NCI-H2107 (cell line): ENCODE data around the gene NANS.
"Not testable (repeated sequence)": the region's sequence is repeated elsewhere in the genome, so short reads cannot be mapped to it uniquely, and the experiment has no call there.

Experiments used
- DNase-seq: peaks from one replicate; lab custom pipeline; 2025; lab: John Stamatoyannopoulos, UW

Gene NANS

DNA sequence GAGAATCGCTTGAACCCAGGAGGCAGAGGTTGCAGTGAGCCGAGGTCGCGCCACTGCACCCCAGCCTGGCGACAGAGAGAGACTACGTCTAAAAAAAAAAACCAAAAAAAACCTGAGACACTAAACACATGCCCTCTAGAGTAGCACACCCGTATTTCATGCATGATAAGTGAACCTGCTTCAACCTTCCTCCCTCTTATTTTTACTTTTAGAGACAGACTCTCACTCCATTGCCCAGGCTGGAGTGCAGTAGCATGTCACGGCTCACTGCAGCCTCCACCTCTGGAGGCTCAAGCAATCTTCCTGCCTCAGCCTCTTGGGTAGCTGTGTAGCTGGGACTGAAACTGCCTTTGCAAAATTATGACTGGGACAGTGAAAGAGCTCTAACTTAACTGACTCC is 17.6 kb upstream of the NANS start:
- no peak for DNase-seq

DNA sequence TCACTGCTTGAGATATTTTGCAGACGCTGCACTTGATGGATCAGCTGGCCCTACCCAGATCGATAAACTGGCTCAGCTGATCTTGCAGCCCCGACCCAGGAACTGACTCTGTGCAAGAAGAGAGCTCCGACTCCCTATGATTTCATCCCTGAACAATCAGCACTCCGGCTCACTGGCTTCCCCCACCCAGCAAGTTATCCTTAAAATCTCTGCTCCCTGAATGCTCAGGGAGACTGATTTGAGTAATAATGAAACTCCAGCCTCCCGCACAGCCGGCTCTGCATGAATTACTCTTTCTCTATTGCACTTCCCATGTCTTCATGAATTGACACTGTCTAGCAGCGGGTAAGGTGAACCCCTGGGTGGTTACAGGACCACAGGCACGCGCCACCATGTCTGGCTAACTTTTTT is 16.9 kb upstream of the NANS start:
- no peak for DNase-seq

DNA sequence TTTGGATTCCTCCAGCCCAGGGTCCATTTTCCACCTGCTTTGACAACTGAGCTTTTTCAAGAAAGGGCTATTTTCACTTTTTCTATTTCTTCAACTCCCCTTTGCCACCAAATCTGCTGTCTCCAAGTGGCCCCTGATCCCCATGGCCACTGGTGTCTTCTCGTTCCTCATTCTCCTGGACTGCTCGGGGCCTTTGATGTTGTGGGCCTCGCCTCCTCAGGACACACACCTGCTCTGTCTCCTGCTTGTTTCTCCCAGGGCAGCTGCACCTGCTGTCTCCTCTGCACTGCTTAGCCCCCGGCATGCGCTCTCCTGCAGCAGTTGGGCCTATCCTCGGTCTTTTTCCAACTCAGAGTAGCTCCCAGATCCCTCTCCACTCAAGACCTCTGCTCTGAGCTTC is 16.3 kb upstream of the NANS start:
- no peak for DNase-seq

- no peak for DNase-seq
Observed at GRCh38 chr9:98043915-98044314, 12.6 kb upstream of the NANS start.

DNA sequence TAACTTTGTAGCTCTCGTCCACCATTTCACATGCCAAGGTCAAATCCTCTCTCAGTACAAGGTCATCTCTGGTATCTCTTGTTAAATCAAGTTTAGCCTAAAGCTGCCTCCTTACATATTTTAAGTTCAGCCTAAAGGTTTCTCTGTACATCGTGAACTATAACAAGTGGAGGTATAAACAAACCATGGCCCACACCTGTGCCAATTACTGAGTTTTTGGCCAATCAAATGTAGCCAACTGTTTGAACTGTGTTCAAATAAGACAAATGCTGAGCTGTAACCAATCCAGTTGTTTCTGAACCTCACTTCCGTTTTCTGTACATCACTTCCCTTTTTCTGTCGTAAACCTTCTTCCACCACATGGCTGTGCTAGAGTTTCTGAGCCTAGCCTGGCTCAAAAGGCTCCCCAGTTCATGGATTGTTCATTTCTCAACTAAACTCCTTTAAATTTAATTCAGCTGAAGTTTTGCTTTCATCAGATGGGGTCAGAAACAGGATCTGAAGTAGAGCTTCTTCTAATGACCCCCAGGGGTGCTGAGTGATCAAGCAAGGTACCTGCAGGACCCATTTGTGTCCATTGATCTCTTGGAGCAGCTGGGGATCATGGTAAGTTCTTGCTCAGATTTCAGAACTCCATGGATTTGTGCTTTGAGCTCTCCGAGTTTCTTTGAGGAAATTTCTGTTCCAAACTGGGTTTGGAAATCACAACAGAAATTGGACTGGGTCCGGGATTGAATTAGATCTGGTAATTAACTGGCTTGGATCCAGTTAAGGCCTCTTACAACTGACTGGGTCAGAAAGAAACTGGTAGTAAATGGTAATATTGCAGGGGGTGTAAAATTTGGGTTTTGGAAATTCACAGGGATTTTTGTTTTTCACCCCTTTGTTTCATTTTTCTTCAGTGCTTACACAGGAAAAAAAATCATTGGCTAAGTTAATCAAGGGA is 11.0 kb upstream of the NANS start:
- DNase-seq: no peak

DNA sequence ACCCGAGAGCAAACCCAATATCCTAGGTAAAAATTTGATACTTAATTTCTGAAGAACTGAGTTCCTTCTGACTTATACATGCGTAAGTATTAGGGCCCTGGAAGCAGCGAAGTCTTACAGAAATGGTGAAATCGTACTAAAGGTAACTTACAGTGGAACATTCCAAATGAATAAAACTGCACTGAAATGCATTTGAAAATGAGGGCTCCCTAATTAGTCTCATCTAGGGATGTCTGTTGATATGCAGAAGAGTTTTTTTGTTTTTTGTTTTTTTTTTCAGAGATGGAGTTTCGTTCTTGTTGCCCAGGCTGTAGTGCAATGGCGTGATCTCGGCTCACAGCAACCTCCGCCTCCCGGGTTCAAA is 10.4 kb upstream of the NANS start:
- no peak for DNase-seq

DNA sequence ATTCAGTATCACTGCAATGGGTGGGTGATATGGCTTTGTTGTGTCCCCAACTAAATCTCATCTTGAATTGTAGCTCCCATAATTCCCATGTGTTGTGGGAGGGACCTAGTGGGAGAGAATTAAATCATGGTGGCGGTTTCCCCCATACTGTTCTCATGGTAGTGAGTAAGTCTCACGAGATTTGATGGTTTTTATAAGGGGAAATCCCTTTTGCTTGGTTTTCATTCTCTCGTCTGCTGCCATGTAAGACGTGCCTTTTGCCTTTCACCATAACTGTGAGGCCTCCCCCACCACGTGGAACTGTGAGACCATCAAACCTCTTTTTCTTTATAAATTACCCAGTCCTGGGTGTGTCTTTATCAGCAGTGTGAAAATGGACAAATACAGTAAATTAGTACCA is 9.5 kb upstream of the NANS start:
- no peak for DNase-seq

DNA sequence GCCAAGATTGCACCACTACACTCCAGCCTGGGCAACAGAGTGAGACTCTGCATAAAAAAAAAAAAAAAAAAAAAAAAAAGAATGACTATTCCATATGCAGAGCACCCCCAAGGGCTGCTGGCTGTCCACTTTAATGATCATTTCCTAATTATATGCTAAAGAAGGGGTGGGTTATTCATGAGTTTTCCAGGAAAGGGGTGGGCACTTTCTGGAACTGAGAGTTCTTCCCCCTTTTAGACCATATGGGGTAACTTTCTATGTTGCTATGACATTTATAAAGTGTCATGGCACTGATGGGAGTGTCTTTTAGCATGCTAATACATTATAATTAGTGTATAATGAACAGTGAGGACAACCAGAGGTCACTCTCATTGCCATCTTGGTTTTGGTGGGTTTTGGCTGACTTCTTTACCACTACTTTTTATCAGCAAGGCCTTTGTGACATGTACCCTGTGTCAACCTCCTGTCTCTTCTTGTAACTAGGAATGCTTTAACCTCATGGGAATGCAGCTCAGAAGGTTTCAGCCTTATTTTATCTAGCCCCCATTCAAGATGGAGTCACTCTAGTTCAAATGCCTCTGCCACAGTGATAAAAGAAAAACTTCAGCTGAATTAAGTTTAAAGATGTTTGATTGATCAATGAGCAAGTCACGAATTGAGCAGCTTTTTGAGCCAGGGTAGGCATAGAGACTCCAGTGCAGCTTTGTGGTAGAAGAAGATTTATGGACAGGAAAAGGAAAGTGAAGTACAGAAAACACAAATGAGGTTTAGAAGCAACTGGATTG is 7.1 kb upstream of the NANS start:
- no peak for DNase-seq

GRCh38 chr9:98050351-98050750 is 6.2 kb upstream of the NANS start:
- no peak for DNase-seq

DNA sequence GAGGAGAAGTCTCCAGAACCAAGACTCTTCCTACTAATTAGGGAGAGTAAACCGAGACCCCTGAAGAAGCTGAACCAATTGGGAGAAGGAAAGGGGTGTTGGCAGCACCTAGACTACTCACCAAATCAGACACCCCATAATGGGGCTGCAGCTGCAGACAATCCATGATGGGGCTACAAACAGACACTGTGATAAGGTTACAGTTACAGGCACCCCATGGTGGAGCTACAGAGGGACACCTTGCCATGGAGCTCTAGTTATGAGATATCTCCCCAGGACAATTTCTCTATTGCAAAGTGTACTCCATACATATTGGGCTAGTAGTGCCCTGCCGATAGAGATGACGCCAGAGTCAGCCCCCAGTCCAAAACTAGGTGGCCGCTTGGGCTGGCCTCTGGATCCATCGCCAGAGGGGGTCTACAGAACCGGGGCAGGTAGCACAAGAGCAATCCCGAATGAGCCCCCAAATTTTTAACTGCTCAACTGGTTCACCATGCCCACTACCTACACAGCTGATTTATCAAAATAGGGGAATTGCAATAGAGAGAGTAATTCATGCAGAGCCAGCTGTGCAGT is 2.1 kb upstream of the NANS start:
- DNase-seq: no peak

- no peak for DNase-seq
Observed at GRCh38 chr9:98057138-98057799, 737 bp downstream of the NANS start.

GRCh38 chr9:98062161-98062560 is 5.6 kb downstream of the NANS start:
- no peak for DNase-seq

DNA sequence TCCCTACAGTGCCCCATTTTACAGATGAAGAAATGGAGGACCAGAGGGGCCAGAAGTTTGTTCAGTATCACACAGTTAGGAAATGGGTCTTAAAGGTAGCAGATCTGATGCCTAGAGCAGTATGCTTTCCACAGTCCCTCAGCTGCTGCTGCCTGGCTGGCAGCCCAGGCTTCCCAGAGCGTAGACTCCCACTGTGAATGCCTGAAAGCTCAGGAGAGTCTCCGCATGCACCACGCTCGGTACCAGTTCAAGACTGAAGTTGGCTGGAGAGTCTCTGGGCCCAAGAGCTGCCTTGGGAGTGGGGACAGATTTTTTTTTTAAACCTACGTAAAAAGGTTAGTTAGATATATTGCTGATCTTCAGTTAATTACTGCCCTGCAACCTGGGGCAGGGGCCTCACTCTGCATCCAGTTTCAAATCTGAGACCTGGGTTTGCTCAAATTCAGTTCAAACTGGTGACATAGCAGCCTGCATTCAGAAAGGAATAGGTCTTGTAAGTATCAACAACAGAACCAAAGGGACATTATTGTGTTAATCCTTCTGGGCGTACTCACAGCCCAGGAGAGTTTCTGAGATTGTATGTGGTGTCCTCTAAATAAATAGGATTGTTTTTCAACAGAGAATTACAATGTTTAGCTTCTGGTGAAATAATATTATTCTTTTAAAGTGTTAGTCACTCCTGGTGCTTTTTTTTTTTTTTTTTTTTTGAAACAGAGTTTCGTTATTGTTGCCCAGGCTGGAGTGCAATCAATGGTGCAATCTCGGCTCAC is 8.3 kb downstream of the NANS start:
- no peak for DNase-seq

GRCh38 chr9:98066235-98066634 is 9.7 kb downstream of the NANS start:
- no peak for DNase-seq

GRCh38 chr9:98067184-98067583 is 10.7 kb downstream of the NANS start:
- DNase-seq: no peak

GRCh38 chr9:98069551-98069950 is 13.0 kb downstream of the NANS start:
- no peak for DNase-seq

DNA sequence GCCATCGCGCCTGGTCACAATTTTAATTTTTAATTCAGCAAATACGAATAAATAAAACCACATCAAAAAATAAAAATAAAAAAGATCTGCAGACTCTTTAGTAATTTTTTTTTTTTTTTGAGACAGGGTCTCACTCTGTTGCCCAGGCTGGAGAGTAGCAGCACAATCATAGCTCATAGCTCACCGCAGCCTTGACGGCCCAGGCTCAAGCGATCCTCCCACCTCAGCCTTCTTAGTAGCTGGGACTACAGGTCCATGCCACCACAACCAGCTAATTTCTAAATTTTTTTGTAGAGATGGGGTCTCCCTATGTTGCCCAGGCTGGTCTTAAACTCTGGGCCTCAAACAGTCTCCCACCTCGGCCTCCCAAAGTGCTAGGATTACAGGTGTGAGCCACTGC is 14.2 kb downstream of the NANS start:
- no peak for DNase-seq

GRCh38 chr9:98071737-98072136 is 15.2 kb downstream of the NANS start:
- DNase-seq: no peak

DNA sequence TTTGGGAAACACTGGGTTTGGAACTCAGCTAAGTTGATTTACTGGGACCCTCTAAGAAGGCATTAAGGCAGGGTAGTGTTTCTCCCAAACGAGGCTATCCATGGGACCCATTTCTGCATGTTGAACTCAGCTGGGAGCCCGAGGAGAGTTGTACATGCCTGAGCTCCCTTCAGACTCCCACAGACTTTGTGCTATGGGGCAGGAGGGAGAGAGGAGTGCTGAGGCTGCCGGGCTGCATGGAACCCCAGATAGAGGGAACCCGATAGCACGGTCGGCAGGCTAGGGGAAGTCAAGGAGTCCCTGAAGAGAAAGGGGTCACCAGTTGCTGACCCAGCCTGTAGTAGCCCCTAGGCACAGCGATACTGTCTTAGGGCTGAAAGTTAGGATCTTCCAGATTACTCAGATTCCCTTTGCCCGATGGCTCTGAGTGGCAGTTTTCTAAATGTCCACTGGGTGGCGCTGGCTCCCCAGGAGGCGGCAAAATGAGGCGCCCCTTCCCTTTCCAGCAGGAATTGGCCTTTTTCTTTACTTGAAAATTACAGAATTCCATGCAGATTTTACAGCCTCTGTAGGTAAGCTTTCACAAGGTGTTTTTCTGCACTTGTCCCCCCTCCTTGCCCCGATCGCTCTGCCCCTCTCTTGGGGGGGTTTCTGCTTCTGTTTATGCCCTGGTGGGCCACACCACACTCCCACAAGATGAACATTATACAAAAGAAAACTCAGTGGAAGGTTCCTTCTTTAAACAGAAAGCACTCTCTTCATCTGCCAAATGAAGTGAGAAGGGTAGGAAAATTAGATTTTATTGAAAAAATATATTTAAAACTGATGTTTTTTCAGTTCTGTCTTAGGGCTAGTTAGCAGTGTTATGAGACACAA is 17.8 kb downstream of the NANS start:
- peak; percentile 22 for DNase-seq

DNA sequence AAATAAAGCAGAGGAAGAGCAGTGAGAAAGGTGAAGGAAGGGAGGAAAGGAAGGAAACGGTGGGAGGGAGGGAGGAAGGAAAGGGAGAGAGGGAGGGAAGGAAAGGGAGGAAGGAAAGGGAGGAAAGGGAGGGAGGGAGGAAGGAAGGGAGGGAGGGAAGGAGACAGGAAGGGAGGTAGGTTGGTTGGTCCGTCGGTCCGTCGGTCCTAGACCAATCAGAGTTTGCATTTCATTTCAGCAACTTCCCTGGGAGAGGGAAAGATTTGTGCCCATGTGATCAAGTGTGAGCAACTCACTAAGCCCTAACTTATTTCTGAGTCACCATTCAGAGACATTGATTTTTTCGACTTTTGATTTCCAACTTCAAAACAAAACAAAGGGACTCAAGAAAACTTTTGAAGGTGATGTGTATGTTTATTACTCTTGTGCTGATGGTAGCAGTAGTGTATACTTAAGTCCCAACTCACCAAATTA is 18.8 kb downstream of the NANS start:
- DNase-seq: no peak

DNA sequence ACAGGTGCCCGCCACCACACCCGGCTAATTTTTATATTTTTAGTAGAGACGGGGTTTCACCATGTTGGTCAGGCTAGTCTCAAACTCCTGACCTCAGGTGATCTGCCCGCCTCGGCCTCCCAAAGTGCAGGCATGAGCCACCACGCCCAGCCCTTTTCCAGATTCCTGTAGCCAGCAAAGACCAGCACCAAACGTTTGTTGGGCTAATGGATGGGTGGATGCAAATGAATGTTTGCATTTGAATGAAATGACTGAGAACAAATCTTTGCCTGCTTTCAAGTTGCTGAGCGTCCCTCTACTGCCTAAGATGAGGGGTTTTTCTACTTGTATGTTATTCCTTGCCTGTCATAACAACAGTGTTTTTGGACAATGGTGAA is 20.0 kb downstream of the NANS start:
- DNase-seq: not testable (repeated sequence)
